Activated CD4-positive, alpha-beta T cell treated with anti-CD3 and anti-CD28 coated beads for 36 hours (primary cell): ENCODE data around the gene TSSC4. TPM values are rescaled to one million over a fixed set of nuclear protein-coding genes. Genes with fewer than 3 reads are reported as not detected.
A peak's percentile ranks its signal among the peaks of the same experiment; 100 is the strongest.

Experiments used
- ATAC-seq: fragments of 200-7000 bp; cut with Tn5 transposase; one replicate; pipeline ENCODE4 v1.10.0; 2021; ENCODE audit warnings: mild to moderate bottlenecking, moderate library complexity
- CTCF ChIA-PET: fragments of 350-600 bp; sonication (Branson Sonifier 250); formaldehyde crosslinking; loops from one replicate; lab custom pipeline; 2021; ENCODE audit warnings: antibody characterized with exemption; lab: Charles Lee
- POLR2A ChIA-PET: fragments of 350-600 bp; sonication (Branson Sonifier 250); formaldehyde crosslinking; loops from one replicate; lab custom pipeline; 2021; ENCODE audit warnings: antibody characterized with exemption, inconsistent platforms; lab: Charles Lee
- DNase-seq: peaks from one replicate; pipeline ENCODE4 v3.0.0-alpha.2; 2020
- H3K27ac Mint-ChIP-seq: one replicate; pipeline ENCODE4 v1.8.0; 2021; ENCODE audit warnings: mixed read lengths
- H3K27me3 Mint-ChIP-seq: one replicate; pipeline ENCODE4 v1.8.0; 2021; ENCODE audit warnings: mixed read lengths
- H3K36me3 Mint-ChIP-seq: one replicate; pipeline ENCODE4 v1.8.0; 2021; ENCODE audit warnings: low read depth, mixed read lengths
- H3K4me1 Mint-ChIP-seq: one replicate; pipeline ENCODE4 v1.8.0; 2021; ENCODE audit warnings: mixed read lengths
- H3K4me3 Mint-ChIP-seq: one replicate; pipeline ENCODE4 v1.8.0; 2021; ENCODE audit warnings: mild to moderate bottlenecking, moderate library complexity, mixed read lengths
- H3K9me3 Mint-ChIP-seq: one replicate; pipeline ENCODE4 v1.8.0; 2021; ENCODE audit warnings: low read depth, mixed read lengths
- intact Hi-C, 2 experiments: fragments of 100-400 bp; cut with DNase I in 1 of 2; cut with micrococcal nuclease in 1 of 2; formaldehyde crosslinking; loops; one replicate each; pipeline versions ENCODE4 v1.14.2 to v1.15.1; 2022 to 2024; cut with DNase I, micrococcal nuclease
- total RNA-seq, 2 experiments: library from RNA; stranded (reverse); gene quantifications; one replicate each; pipeline ENCODE4 v1.2.3, GENCODE V29; 2021

TSSC4 gene
- total RNA-seq, 2 experiments from 2014 or later = 19.8 to 38.4 TPM

GRCh38 chr11:2380807-2381350, 19.7 kb upstream of the TSSC4 start:
- intact Hi-C loops = no loop called here
- H3K4me3 Mint-ChIP-seq = no peak overlapping the region
- ATAC-seq (no peak), DNase-seq (no peak)
- peaks cover 5% of the 10 kb centered on the region for H3K36me3 Mint-ChIP-seq
- peaks cover 50% of the 10 kb centered on the region for H3K4me1 Mint-ChIP-seq
- CTCF ChIA-PET = no interaction called here
- H3K27ac Mint-ChIP-seq = no peak overlapping the region
- no peaks in the 10 kb centered on the region for H3K27me3 Mint-ChIP-seq
- POLR2A ChIA-PET = no interaction called here
- H3K9me3 Mint-ChIP-seq = no peaks in the 10 kb centered on the region

- Mint-ChIP-seq H3K36me3 (peaks cover 5% of the 10 kb centered on the region), H3K4me1 (peaks cover 56% of the 10 kb centered on the region), H3K27ac (no peak overlapping the region), H3K9me3 (no peaks in the 10 kb centered on the region), H3K27me3 (no peaks in the 10 kb centered on the region), H3K4me3 (no peak overlapping the region)
- DNase-seq (no peak), ATAC-seq (no peak)
- ChIA-PET CTCF (no interaction called here), POLR2A (interaction anchor here (0.6 kb wide), 1 partner anchor 305 kb away, joined by 5 read pairs; no protein-coding TSS in a partner anchor)
- intact Hi-C loops = no loop called here
Measured at GRCh38 chr11:2381494-2382128, 18.9 kb upstream of the TSSC4 start.

GRCh38 chr11:2382129-2382517, 18.4 kb upstream of the TSSC4 start:
- ATAC-seq = no peak
- CTCF ChIA-PET = interaction anchor here (0.8 to 1.1 kb wide), 2 partner anchors 195 to 510 kb away, joined by 3 read pairs; no protein-coding TSS in a partner anchor
- Mint-ChIP-seq H3K4me1 (peaks cover 61% of the 10 kb centered on the region), H3K9me3 (no peaks in the 10 kb centered on the region), H3K27me3 (no peaks in the 10 kb centered on the region), H3K27ac (no peak overlapping the region), H3K4me3 (no peak overlapping the region), H3K36me3 (peaks cover 5% of the 10 kb centered on the region)
- no peak for DNase-seq
- intact Hi-C loops = no loop called here
- POLR2A ChIA-PET = interaction anchor here (0.6 to 0.9 kb wide), 2 partner anchors 19 to 305 kb away, joined by 5 read pairs; no protein-coding TSS in a partner anchor

- DNase-seq = no peak
- H3K9me3 Mint-ChIP-seq = no peaks in the 10 kb centered on the region
- ChIA-PET POLR2A (interaction anchor here (0.9 kb wide), 1 partner anchor 18 kb away, joined by 5 read pairs; no protein-coding TSS in a partner anchor), CTCF (interaction anchor here (0.5 to 1.1 kb wide), 3 partner anchors 196 to 538 kb away, joined by 3 read pairs; no protein-coding TSS in a partner anchor)
- no peaks in the 10 kb centered on the region for H3K27me3 Mint-ChIP-seq
- intact Hi-C loops = no loop called here
- peaks cover 67% of the 10 kb centered on the region for H3K4me1 Mint-ChIP-seq
- H3K4me3 Mint-ChIP-seq = no peak overlapping the region
- no peak overlapping the region for H3K27ac Mint-ChIP-seq
- no peak for ATAC-seq
- peaks cover 5% of the 10 kb centered on the region for H3K36me3 Mint-ChIP-seq
Measured at GRCh38 chr11:2382936-2383851, 17.4 kb upstream of the TSSC4 start.

GRCh38 chr11:2383852-2384804, 16.4 kb upstream of the TSSC4 start:
- H3K9me3 Mint-ChIP-seq = no peaks in the 10 kb centered on the region
- DNase-seq (peak; percentile 54), ATAC-seq (no peak)
- H3K27ac Mint-ChIP-seq = no peak overlapping the region
- peaks cover 5% of the 10 kb centered on the region for H3K36me3 Mint-ChIP-seq
- H3K27me3 Mint-ChIP-seq = no peaks in the 10 kb centered on the region
- CTCF ChIA-PET = interaction anchor here (1.2 kb wide), 1 partner anchor 79 kb away, joined by 4 read pairs; no protein-coding TSS in a partner anchor
- intact Hi-C loops = no loop called here
- POLR2A ChIA-PET = no interaction called here
- no peak overlapping the region for H3K4me3 Mint-ChIP-seq
- H3K4me1 Mint-ChIP-seq = peaks cover 65% of the 10 kb centered on the region

- no peaks in the 10 kb centered on the region for H3K27me3 Mint-ChIP-seq
- H3K4me3 Mint-ChIP-seq = no peak overlapping the region
- no peaks in the 10 kb centered on the region for H3K9me3 Mint-ChIP-seq
- no peak for DNase-seq
- H3K36me3 Mint-ChIP-seq = peaks cover 8% of the 10 kb centered on the region
- ChIA-PET POLR2A (interaction anchor here (2.3 kb wide), 1 partner anchor 8 kb away, joined by 16 read pairs; the partner anchor contains the start of gene CD81), CTCF (interaction anchor here (1.2 kb wide), 1 partner anchor 80 kb away, joined by 4 read pairs; no protein-coding TSS in a partner anchor)
- H3K27ac Mint-ChIP-seq = no peak overlapping the region
- peaks cover 59% of the 10 kb centered on the region for H3K4me1 Mint-ChIP-seq
- ATAC-seq = no peak
- intact Hi-C loops = no loop called here
Measured at GRCh38 chr11:2385156-2386151, 15.1 kb upstream of the TSSC4 start.

- Mint-ChIP-seq H3K27ac (no peak overlapping the region), H3K36me3 (peaks cover 7% of the 10 kb centered on the region), H3K27me3 (no peaks in the 10 kb centered on the region), H3K4me1 (peaks cover 50% of the 10 kb centered on the region), H3K4me3 (no peak overlapping the region), H3K9me3 (no peaks in the 10 kb centered on the region)
- POLR2A ChIA-PET = interaction anchor here (1.1 to 2.3 kb wide), 2 partner anchors 9 to 13 kb away, joined by 3 to 16 read pairs; partner anchors contain the start of gene CD81
- intact Hi-C loops = no loop called here
- CTCF ChIA-PET = interaction anchor here (0.5 to 0.6 kb wide), 2 partner anchors 64 to 541 kb away, joined by 3 read pairs; no protein-coding TSS in a partner anchor
- no peak for ATAC-seq
- DNase-seq = no peak
Measured at GRCh38 chr11:2386591-2386990, 14.0 kb upstream of the TSSC4 start.

- Mint-ChIP-seq H3K27ac (no peak overlapping the region), H3K4me1 (peaks cover 47% of the 10 kb centered on the region)
- POLR2A ChIA-PET = interaction anchor here (1.1 to 2.3 kb wide), 2 partner anchors 10 to 12 kb away, joined by 3 to 16 read pairs; partner anchors contain the start of gene CD81
Measured at GRCh38 chr11:2387266-2387987, 13.1 kb upstream of the TSSC4 start.

More at GRCh38 chr11:2387266-2387987, 13.1 kb upstream of the TSSC4 start:
- Mint-ChIP-seq H3K36me3 (peaks cover 7% of the 10 kb centered on the region), H3K27me3 (no peaks in the 10 kb centered on the region), H3K4me3 (no peak overlapping the region), H3K9me3 (no peaks in the 10 kb centered on the region)
- ATAC-seq (peak; percentile 42), DNase-seq (no peak)
- CTCF ChIA-PET = interaction anchor here (0.5 to 1.1 kb wide), 4 partner anchors 13 to 542 kb away, joined by 3 to 4 read pairs (median 3); partner anchors contain the start of gene TSSC4
- intact Hi-C loops = no loop called here
